Kidney capillary endothelial cell (primary cell): ENCODE data around the gene PVALEF.

Experiments used
- DNase-seq: peaks from one replicate; pipeline ENCODE4 v3.0.0-alpha.2; 2018; ENCODE audit warnings: low spot score

PVALEF gene

GRCh38 chr17:81197409-81197795 is 32.1 kb downstream of the PVALEF start:
- DNase-seq: no peak

GRCh38 chr17:81197831-81198490 is 32.7 kb downstream of the PVALEF start:
- no peak for DNase-seq

- no peak for DNase-seq
Measured at GRCh38 chr17:81198826-81199481, 33.6 kb downstream of the PVALEF start.

GRCh38 chr17:81199482-81199830 is 34.1 kb downstream of the PVALEF start:
- DNase-seq: no peak

GRCh38 chr17:81200201-81200600 is 34.9 kb downstream of the PVALEF start:
- no peak for DNase-seq

- DNase-seq: peak; percentile 76
Measured at GRCh38 chr17:81200695-81201580, 35.6 kb downstream of the PVALEF start.

- DNase-seq: no peak
Measured at GRCh38 chr17:81202318-81202717, 37.0 kb downstream of the PVALEF start.

- DNase-seq: no peak
Measured at GRCh38 chr17:81203136-81203535, 37.8 kb downstream of the PVALEF start.

- no peak for DNase-seq
Measured at GRCh38 chr17:81204578-81204977, 39.3 kb downstream of the PVALEF start.

- no peak for DNase-seq
Measured at GRCh38 chr17:81206166-81206565, 40.9 kb downstream of the PVALEF start.

GRCh38 chr17:81206657-81207056 is 41.4 kb downstream of the PVALEF start:
- no peak for DNase-seq

GRCh38 chr17:81207610-81208581 is 42.6 kb downstream of the PVALEF start:
- no peak for DNase-seq

- no peak for DNase-seq
Measured at GRCh38 chr17:81208651-81209050, 43.3 kb downstream of the PVALEF start.

- DNase-seq: no peak
Measured at GRCh38 chr17:81209141-81209540, 43.8 kb downstream of the PVALEF start.

GRCh38 chr17:81210466-81210865 is 45.2 kb downstream of the PVALEF start:
- no peak for DNase-seq

GRCh38 chr17:81210868-81211267 is 45.6 kb downstream of the PVALEF start:
- no peak for DNase-seq

- no peak for DNase-seq
Measured at GRCh38 chr17:81212365-81212764, 47.1 kb downstream of the PVALEF start.

- no peak for DNase-seq
Measured at GRCh38 chr17:81213978-81214377, 48.7 kb downstream of the PVALEF start.

GRCh38 chr17:81217491-81217890 is 52.2 kb downstream of the PVALEF start:
- no peak for DNase-seq

- DNase-seq: no peak
Measured at GRCh38 chr17:81218459-81218858, 53.2 kb downstream of the PVALEF start.

GRCh38 chr17:81218991-81219390 is 53.7 kb downstream of the PVALEF start:
- DNase-seq: no peak
